Hepatocyte (in vitro differentiated cells): ENCODE results near the gene COL20A1. TPM values are rescaled to one million over a fixed set of nuclear protein-coding genes. Genes with fewer than 3 reads are reported as not detected.

Source experiments
- DNase-seq: peaks from one replicate; pipeline ENCODE4 v3.0.0-alpha.2; 2016; ENCODE audit warnings: low spot score
- H2AFZ ChIP-seq: fragments of 200-600 bp; sonication (generic); 2 replicates; pipeline ENCODE4 v1.6.0; 2016; ENCODE audit warnings: antibody characterized with exemption, mild to moderate bottlenecking
- H3K27ac ChIP-seq: fragments of 200-600 bp; sonication (generic); 2 replicates; pipeline ENCODE4 v1.5.1; 2016; ENCODE audit warnings: mild to moderate bottlenecking
- H3K27me3 ChIP-seq: fragments of 200-600 bp; sonication (generic); 2 replicates; pipeline ENCODE4 v1.6.1; 2016
- H3K36me3 ChIP-seq: fragments of 200-600 bp; sonication (generic); replicated peaks from 2 replicates; pipeline ENCODE4 v1.5.1; 2016; ENCODE audit warnings: low read depth; ENCODE audit not compliant: insufficient read depth
- H3K4me1 ChIP-seq: fragments of 200-600 bp; sonication (generic); 2 replicates; pipeline ENCODE4 v1.5.1; 2016; ENCODE audit warnings: mild to moderate bottlenecking, moderate library complexity; ENCODE audit not compliant: insufficient read depth
- H3K4me2 ChIP-seq: fragments of 200-600 bp; sonication (generic); 2 replicates; pipeline ENCODE4 v1.6.0; 2016
- H3K4me3 ChIP-seq: fragments of 200-600 bp; sonication (generic); 2 replicates; pipeline ENCODE4 v1.5.1; 2016; ENCODE audit warnings: mild to moderate bottlenecking
- H3K79me2 ChIP-seq: fragments of 200-600 bp; sonication (generic); 2 replicates; pipeline ENCODE4 v1.6.0; 2017; ENCODE audit warnings: mild to moderate bottlenecking
- H3K9me2 ChIP-seq: fragments of 200-600 bp; sonication (generic); replicated peaks from 2 replicates; pipeline ENCODE4 v1.6.0; 2017; ENCODE audit warnings: mild to moderate bottlenecking; ENCODE audit not compliant: insufficient read depth
- H3K9me3 ChIP-seq: fragments of 200-600 bp; sonication (generic); 2 replicates; pipeline ENCODE4 v1.5.1; 2016; ENCODE audit warnings: low read depth, mild to moderate bottlenecking
- H4K20me1 ChIP-seq: fragments of 200-600 bp; sonication (generic); 2 replicates; pipeline ENCODE4 v1.6.0; 2016; ENCODE audit warnings: mild to moderate bottlenecking; ENCODE audit not compliant: insufficient read depth, poor library complexity, severe bottlenecking
- EZH2 ChIP-seq: fragments of 200-600 bp; sonication (generic); IDR thresholded peaks from 2 replicates; pipeline ENCODE4 v1.6.1; 2016; ENCODE audit warnings: antibody characterized with exemption, mild to moderate bottlenecking, borderline replicate concordance
- EZH2phosphoT487 ChIP-seq: fragments of 200-600 bp; sonication (generic); IDR thresholded peaks from one replicate; pipeline ENCODE4 v1.6.1; 2018; ENCODE audit warnings: antibody characterized with exemption, mild to moderate bottlenecking, low read depth, moderate library complexity; ENCODE audit not compliant: unreplicated experiment, severe bottlenecking
- WGBS: methylation state at CpG from one replicate; pipeline ENCODE4 v1.1.6; 2016; ENCODE audit warnings: low lambda C conversion rate; ENCODE audit errors: missing lambda C conversion rate; 5-methylcytosine and 5-hydroxymethylcytosine counted together
- microRNA-seq: library from miRNA; unstranded; fragments of <30 nt; microRNA quantifications from one replicate; pipeline ENCODE4, GENCODE V29; 2017
- polyA plus RNA-seq: library from polyadenylated mRNA; unstranded; fragments of >200 nt; fragmentation: Nextera tagmentation; extraction: Ambion mirVana; gene quantifications from 2 replicates; pipeline ENCODE4 v1.2.1, GENCODE V29; 2016
- small RNA-seq: library from RNA; depleted of rRNA; stranded (forward); fragments of <200 nt; gene quantifications from one replicate; pipeline ENCODE3, GENCODE V24; 2014
- total RNA-seq: library from RNA; depleted of rRNA; stranded (reverse); fragments of >200 nt; gene quantifications from 2 replicates; pipeline ENCODE4 v1.2.3, GENCODE V29; 2014
- TF ChIP-seq, protein P1 (sequence below): fragments of 200-600 bp; sonication (generic); IDR thresholded peaks from 2 replicates; pipeline ENCODE4 v1.5.1; 2016; ENCODE audit warnings: antibody characterized with exemption, mild to moderate bottlenecking; ENCODE audit not compliant: poor library complexity

COL20A1 gene
- total and polyA plus RNA-seq, 2 experiments from 2014 or later: not detected

DNA sequence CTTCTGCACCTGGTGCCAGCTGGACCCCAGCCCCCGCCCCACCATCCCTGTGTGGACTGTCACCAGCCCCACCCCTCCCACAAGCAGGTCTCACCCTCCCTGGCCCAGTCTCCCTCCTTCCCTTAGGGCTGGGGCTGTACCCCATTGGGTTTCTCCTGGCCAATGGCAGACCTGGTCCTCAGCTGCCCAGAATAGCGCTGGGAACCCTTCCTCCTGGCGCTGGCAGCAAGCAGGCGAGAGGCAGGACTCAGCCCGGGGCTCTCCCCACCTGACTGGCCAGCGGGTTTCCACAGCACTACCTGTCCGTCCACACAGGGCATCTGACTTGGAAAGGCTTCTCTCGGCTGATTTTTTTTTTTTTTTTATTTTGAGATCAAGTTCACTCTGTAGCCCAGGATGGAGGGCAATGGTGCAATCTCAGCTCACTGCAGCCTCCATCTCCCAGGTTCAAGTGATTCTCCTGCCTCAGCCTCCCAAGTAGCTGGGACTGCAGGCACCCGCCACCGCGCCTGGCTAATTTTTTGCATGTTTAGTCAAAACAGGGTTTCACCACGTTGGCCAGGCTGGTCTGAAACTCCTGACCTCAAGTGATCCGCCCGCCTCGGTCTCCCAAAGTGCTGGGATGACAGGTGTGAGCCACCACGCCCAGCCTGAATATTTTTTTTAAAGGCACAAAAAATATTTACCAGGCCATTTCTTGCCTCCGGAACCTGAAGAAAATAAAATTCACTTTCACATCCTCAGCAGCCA is 89.7 kb downstream of the COL20A1 start:
- 84% methylated on average over 16 of the region's 17 CpGs for WGBS
- H3K4me2 ChIP-seq: no peak overlapping the region
- no peak overlapping the region for H3K4me3 ChIP-seq
- H3K27ac ChIP-seq: no peak overlapping the region
- no peaks in the 10 kb centered on the region for H3K27me3 ChIP-seq
- no peak overlapping the region for H2AFZ ChIP-seq
- no peaks in the 10 kb centered on the region for H3K9me3 ChIP-seq
- H4K20me1 ChIP-seq: no peaks in the 10 kb centered on the region
- H3K36me3 ChIP-seq: no peaks in the 10 kb centered on the region
- peaks cover under 1% of the 10 kb centered on the region for H3K4me1 ChIP-seq
- no peak for DNase-seq
- H3K9me2 ChIP-seq: no peaks in the 10 kb centered on the region
- TF ChIP-seq EZH2: no peak
- TF ChIP-seq, protein P1, sequence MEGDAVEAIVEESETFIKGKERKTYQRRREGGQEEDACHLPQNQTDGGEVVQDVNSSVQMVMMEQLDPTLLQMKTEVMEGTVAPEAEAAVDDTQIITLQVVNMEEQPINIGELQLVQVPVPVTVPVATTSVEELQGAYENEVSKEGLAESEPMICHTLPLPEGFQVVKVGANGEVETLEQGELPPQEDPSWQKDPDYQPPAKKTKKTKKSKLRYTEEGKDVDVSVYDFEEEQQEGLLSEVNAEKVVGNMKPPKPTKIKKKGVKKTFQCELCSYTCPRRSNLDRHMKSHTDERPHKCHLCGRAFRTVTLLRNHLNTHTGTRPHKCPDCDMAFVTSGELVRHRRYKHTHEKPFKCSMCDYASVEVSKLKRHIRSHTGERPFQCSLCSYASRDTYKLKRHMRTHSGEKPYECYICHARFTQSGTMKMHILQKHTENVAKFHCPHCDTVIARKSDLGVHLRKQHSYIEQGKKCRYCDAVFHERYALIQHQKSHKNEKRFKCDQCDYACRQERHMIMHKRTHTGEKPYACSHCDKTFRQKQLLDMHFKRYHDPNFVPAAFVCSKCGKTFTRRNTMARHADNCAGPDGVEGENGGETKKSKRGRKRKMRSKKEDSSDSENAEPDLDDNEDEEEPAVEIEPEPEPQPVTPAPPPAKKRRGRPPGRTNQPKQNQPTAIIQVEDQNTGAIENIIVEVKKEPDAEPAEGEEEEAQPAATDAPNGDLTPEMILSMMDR: no peak
- TF ChIP-seq EZH2phosphoT487: no peak
- H3K79me2 ChIP-seq: no peaks in the 10 kb centered on the region

DNA sequence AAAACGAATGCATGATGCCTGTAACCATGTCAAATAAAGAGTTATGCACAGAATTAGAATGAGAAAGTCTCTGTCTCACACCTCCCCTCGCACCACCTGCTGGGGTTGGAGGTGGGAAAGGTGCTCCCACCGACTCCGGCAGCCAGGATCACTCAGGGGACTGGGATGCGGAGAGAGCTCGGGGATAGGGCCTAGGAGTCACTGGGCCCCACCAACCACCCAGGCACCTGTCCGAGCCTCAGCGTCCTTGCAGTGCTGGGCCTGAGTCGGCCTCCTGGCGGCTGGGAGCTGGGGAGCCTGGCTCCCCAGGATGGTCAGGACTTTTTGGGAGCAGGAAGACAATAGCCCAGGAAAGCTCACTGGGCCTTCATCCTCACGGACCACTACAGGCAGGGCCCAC is 90.6 kb downstream of the COL20A1 start:
- TF ChIP-seq EZH2phosphoT487: no peak
- TF ChIP-seq, protein P1: no peak
- no peak for TF ChIP-seq EZH2
- Histone ChIP-seq H3K27ac (no peak overlapping the region), H3K4me1 (no peaks in the 10 kb centered on the region), H3K4me2 (no peak overlapping the region), H3K9me3 (no peaks in the 10 kb centered on the region), H4K20me1 (no peaks in the 10 kb centered on the region), H3K36me3 (no peaks in the 10 kb centered on the region), H3K9me2 (no peaks in the 10 kb centered on the region), H3K79me2 (no peaks in the 10 kb centered on the region), H2AFZ (no peak overlapping the region), H3K27me3 (no peaks in the 10 kb centered on the region), H3K4me3 (no peak overlapping the region)
- no peak for DNase-seq
- 59% methylated on average over 11 of the region's 11 CpGs for WGBS

DNA sequence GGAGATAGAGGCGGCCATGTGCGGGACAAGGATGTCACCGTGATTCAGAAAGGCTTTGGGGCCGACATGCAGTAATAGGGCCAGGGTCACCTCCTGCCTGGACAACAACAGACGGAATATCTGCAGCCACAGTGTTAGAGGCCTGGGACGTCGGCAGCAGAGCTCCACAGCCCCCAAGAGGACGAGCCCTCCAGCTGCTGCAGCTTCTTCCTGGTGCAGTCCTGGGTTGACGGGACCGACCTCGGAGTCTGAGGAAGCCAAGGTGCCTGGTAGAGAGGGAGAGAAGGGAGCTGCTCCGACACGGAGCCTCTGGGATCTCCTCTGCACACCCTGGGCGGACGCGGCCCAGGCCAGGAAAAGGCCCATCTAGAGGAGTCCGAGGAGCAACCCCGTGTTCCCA is 91.3 kb downstream of the COL20A1 start:
- H3K4me1 ChIP-seq: no peaks in the 10 kb centered on the region
- 87% methylated on average over 18 of the region's 18 CpGs for WGBS

More for the DNA sequence above, 91.3 kb downstream of the COL20A1 start:
- Histone ChIP-seq H2AFZ (no peak overlapping the region), H3K27ac (no peak overlapping the region), H3K4me2 (no peak overlapping the region), H3K79me2 (no peaks in the 10 kb centered on the region), H3K36me3 (no peaks in the 10 kb centered on the region), H4K20me1 (no peaks in the 10 kb centered on the region), H3K9me2 (no peaks in the 10 kb centered on the region), H3K9me3 (no peaks in the 10 kb centered on the region), H3K27me3 (no peaks in the 10 kb centered on the region), H3K4me3 (no peak overlapping the region)
- TF ChIP-seq, protein P1: no peak
- TF ChIP-seq EZH2 (no peak), EZH2phosphoT487 (no peak)
- no peak for DNase-seq

Small RNA genes lying within 50 kb of the gene (microRNA-seq; reads per million reads assigned to microRNA genes)
- 4.9 reads per million, percentile 8 among the genes with 10 or more reads in this experiment for gene MIR4326

Small RNA genes lying within 50 kb of the gene (small RNA-seq; reads per million reads assigned to genes)
- 1.9 reads per million, percentile 85 among the genes with 10 or more reads in this experiment for gene MIR4326
- not detected for gene RNU6-994P

Other genes starting within 250 kb of the COL20A1 start
- gene YTHDF1, start 77.1 kb upstream of the COL20A1 start, total RNA-seq: 35.9 and 36.0 TPM in 2 replicates
- gene YTHDF1, start 77.1 kb upstream of the COL20A1 start, polyA plus RNA-seq: 51.2 and 57.4 TPM in 2 replicates
- gene BIRC7, start 57.3 kb upstream of the COL20A1 start, total RNA-seq: 0.43 TPM in 1 of 2 replicates, not detected in the other
- gene BIRC7, start 57.3 kb upstream of the COL20A1 start, polyA plus RNA-seq: 2.0 and 2.1 TPM in 2 replicates
- gene NKAIN4, start 38.7 kb upstream of the COL20A1 start, total RNA-seq: 13.5 and 23.0 TPM in 2 replicates
- 21.0 and 22.9 TPM in 2 replicates for gene NKAIN4, start 38.7 kb upstream of the COL20A1 start, polyA plus RNA-seq
- gene ARFGAP1, start 20.4 kb upstream of the COL20A1 start, total RNA-seq: 54.9 and 78.2 TPM in 2 replicates
- 99.0 and 134 TPM in 2 replicates for gene ARFGAP1, start 20.4 kb upstream of the COL20A1 start, polyA plus RNA-seq
- 0.12 TPM in 1 of 2 replicates, not detected in the other for gene CHRNA4, start 68.2 kb downstream of the COL20A1 start, total RNA-seq
- gene CHRNA4, start 68.2 kb downstream of the COL20A1 start, polyA plus RNA-seq: 0.25 TPM in 1 of 2 replicates, not detected in the other
- 2.9 and 3.5 TPM in 2 replicates for gene KCNQ2, start 179.5 kb downstream of the COL20A1 start, total RNA-seq
- 4.3 and 5.4 TPM in 2 replicates for gene KCNQ2, start 179.5 kb downstream of the COL20A1 start, polyA plus RNA-seq
- 18.5 and 23.5 TPM in 2 replicates for gene EEF1A2, start 205.9 kb downstream of the COL20A1 start, total RNA-seq
- 12.0 and 14.8 TPM in 2 replicates for gene EEF1A2, start 205.9 kb downstream of the COL20A1 start, polyA plus RNA-seq
- gene PPDPF, start 227.6 kb downstream of the COL20A1 start, total RNA-seq: 47.6 and 55.1 TPM in 2 replicates
- 330 and 333 TPM in 2 replicates for gene PPDPF, start 227.6 kb downstream of the COL20A1 start, polyA plus RNA-seq
- 0.52 and 1.1 TPM in 2 replicates for gene PTK6, start 244.2 kb downstream of the COL20A1 start, total RNA-seq
- 0.06 and 0.27 TPM in 2 replicates for gene PTK6, start 244.2 kb downstream of the COL20A1 start, polyA plus RNA-seq